Mesenchymal stem cell (in vitro differentiated cells and primary cell): ENCODE data around the gene PRR35.

Experiments used
- DNase-seq: peaks from one replicate; pipeline ENCODE4 v3.0.0-alpha.2; 2013
- H2AFZ ChIP-seq: one replicate; pipeline ENCODE4 v1.6.1; 2013; ENCODE audit warnings: low read depth, mild to moderate bottlenecking, control low read depth, inconsistent platforms, low read length, moderate library complexity
- H2AK5ac ChIP-seq: 2 replicates; pipeline ENCODE4 v1.6.1; 2013; ENCODE audit warnings: low read length, moderate library complexity, mild to moderate bottlenecking, inconsistent platforms; ENCODE audit not compliant: severe bottlenecking
- H2BK120ac ChIP-seq: one replicate; pipeline ENCODE4 v1.6.1; 2013; ENCODE audit warnings: low read depth, mild to moderate bottlenecking, inconsistent platforms, low read length, moderate library complexity
- H2BK12ac ChIP-seq, 2 experiments: one replicate each; pipeline ENCODE4 v1.6.1; 2013; ENCODE audit warnings: inconsistent platforms in 2 of 2, low read length in 2 of 2, mild to moderate bottlenecking in 2 of 2, moderate library complexity in 2 of 2, control low read depth in 1 of 2
- H2BK15ac ChIP-seq: one replicate; pipeline ENCODE4 v1.6.1; 2013; ENCODE audit warnings: mild to moderate bottlenecking, low read depth, inconsistent platforms; ENCODE audit not compliant: poor library complexity, severe bottlenecking
- H2BK5ac ChIP-seq: 2 replicates; pipeline ENCODE4 v1.6.1; 2013; ENCODE audit warnings: low read depth, mild to moderate bottlenecking, low read length, control low read depth, inconsistent platforms; ENCODE audit not compliant: poor library complexity, severe bottlenecking
- H3K14ac ChIP-seq, 2 experiments: one replicate each; pipeline ENCODE4 v1.6.1; 2013; ENCODE audit warnings: inconsistent platforms in 2 of 2, low read length in 2 of 2, control low read depth in 1 of 2, mild to moderate bottlenecking in 1 of 2, moderate library complexity in 1 of 2
- H3K18ac ChIP-seq, 2 experiments: one replicate each; pipeline ENCODE4 v1.6.1; 2013; ENCODE audit warnings: inconsistent platforms in 2 of 2, low read length in 2 of 2, control low read depth in 1 of 2, low read depth in 1 of 2, mild to moderate bottlenecking in 1 of 2
- H3K23ac ChIP-seq, 2 experiments: one replicate each; pipeline ENCODE4 v1.6.1; 2013; ENCODE audit warnings: inconsistent platforms in 2 of 2, low read length in 2 of 2, mild to moderate bottlenecking in 2 of 2, moderate library complexity in 2 of 2, control low read depth in 1 of 2
- H3K27ac ChIP-seq: 2 replicates; pipeline ENCODE4 v1.5.1; 2013; ENCODE audit warnings: mild to moderate bottlenecking, moderate library complexity, low read length, control low read depth, inconsistent platforms; ENCODE audit not compliant: poor library complexity, severe bottlenecking
- H3K27me3 ChIP-seq, 2 experiments: 2 replicates each; pipeline versions ENCODE4 v1.6.1 to v1.7.0; 2013; ENCODE audit warnings: low read length in 2 of 2, mild to moderate bottlenecking in 2 of 2, moderate library complexity in 2 of 2, control low read depth in 1 of 2, inconsistent platforms in 1 of 2; ENCODE audit not compliant: control insufficient read depth in 1 of 2, insufficient read depth in 1 of 2
- H3K36me3 ChIP-seq, 2 experiments: 2 replicates each; pipeline versions ENCODE4 v1.6.1 to v1.7.0; 2013; ENCODE audit warnings: low read length in 2 of 2, control low read depth in 1 of 2, inconsistent platforms in 1 of 2, low read depth in 1 of 2, mild to moderate bottlenecking in 1 of 2; ENCODE audit not compliant: insufficient read depth in 2 of 2, control insufficient read depth in 1 of 2
- H3K4ac ChIP-seq, 2 experiments: one replicate each; pipeline ENCODE4 v1.6.1; 2013; ENCODE audit warnings: inconsistent platforms in 2 of 2, low read length in 2 of 2, mild to moderate bottlenecking in 2 of 2, moderate library complexity in 2 of 2, control low read depth in 1 of 2, low read depth in 1 of 2
- H3K4me1 ChIP-seq: 2 replicates; pipeline ENCODE4 v1.6.1; 2013; ENCODE audit warnings: low read depth, low read length, control low read depth; ENCODE audit not compliant: control insufficient read depth, insufficient read depth
- H3K4me2 ChIP-seq: 2 replicates; pipeline ENCODE4 v1.6.1; 2013; ENCODE audit warnings: low read length, mild to moderate bottlenecking, inconsistent platforms; ENCODE audit not compliant: poor library complexity, severe bottlenecking
- H3K4me3 ChIP-seq, 2 experiments: 2 replicates each; pipeline versions ENCODE4 v1.5.1 to v1.7.0; 2013; ENCODE audit warnings: low read length in 2 of 2, mild to moderate bottlenecking in 2 of 2, control low read depth in 1 of 2, low read depth in 1 of 2; ENCODE audit not compliant: insufficient read depth in 1 of 2
- H3K79me1 ChIP-seq: replicated peaks from 2 replicates; pipeline ENCODE4 v1.6.1; 2013; ENCODE audit warnings: mild to moderate bottlenecking, control low read depth, low read length, inconsistent platforms; ENCODE audit not compliant: poor library complexity, severe bottlenecking
- H3K9ac ChIP-seq: 2 replicates; pipeline ENCODE4 v1.7.0; 2013; ENCODE audit warnings: mild to moderate bottlenecking, low read length, moderate library complexity
- H3K9me3 ChIP-seq: 2 replicates; pipeline ENCODE4 v1.7.0; 2013; ENCODE audit warnings: mild to moderate bottlenecking, low read length; ENCODE audit not compliant: control insufficient read depth
- H4K8ac ChIP-seq: one replicate; pipeline ENCODE4 v1.6.1; 2013; ENCODE audit warnings: inconsistent platforms, mild to moderate bottlenecking, low read length, moderate library complexity
- H4K91ac ChIP-seq: one replicate; pipeline ENCODE4 v1.6.1; 2013; ENCODE audit warnings: mild to moderate bottlenecking, low read length, inconsistent platforms
- WGBS: methylation state at CpG from one replicate; pipeline ENCODE4 v1.1.7; 2013; ENCODE audit warnings: mixed read lengths; 5-methylcytosine and 5-hydroxymethylcytosine counted together

Gene PRR35

GRCh38 chr16:583815-584591, 23.8 kb downstream of the PRR35 start:
- H2AK5ac ChIP-seq: no peak overlapping the region
- no peak overlapping the region for H2BK120ac ChIP-seq
- peak overlapping the region; percentile 35 for H4K91ac ChIP-seq
- H3K4me3 ChIP-seq: peak overlapping the region in 1 of 2 experiments; percentile 0
- no peak overlapping the region for H2BK5ac ChIP-seq
- H3K9me3 ChIP-seq: no peaks in the 10 kb centered on the region
- peaks cover 38% of the 10 kb centered on the region for H3K4me1 ChIP-seq
- no peak overlapping the region for H3K4ac ChIP-seq
- no peak overlapping the region for H3K18ac ChIP-seq
- no peaks in the 10 kb centered on the region for H3K27me3 ChIP-seq
- H3K9ac ChIP-seq: no peak overlapping the region
- H3K36me3 ChIP-seq: peaks cover 11 to 38% of the 10 kb centered on the region in 2 experiments
- DNase-seq: no peak
- H3K4me2 ChIP-seq: no peak overlapping the region
- H2AFZ ChIP-seq: no peak overlapping the region
- H3K27ac ChIP-seq: no peak overlapping the region
- no peak overlapping the region for H2BK12ac ChIP-seq
- WGBS: 57% methylated on average over 38 of the region's 38 CpGs
- H3K14ac ChIP-seq: no peak overlapping the region
- H2BK15ac ChIP-seq: peak overlapping the region; percentile 33
- no peak overlapping the region for H3K23ac ChIP-seq
- H3K79me1 ChIP-seq: peaks cover 13% of the 10 kb centered on the region
- H4K8ac ChIP-seq: peak overlapping the region; percentile 47

- Histone ChIP-seq H3K4me2 (no peak overlapping the region), H4K8ac (no peak overlapping the region), H3K79me1 (peaks cover 13% of the 10 kb centered on the region), H2BK12ac (peak overlapping the region in 1 of 2 experiments; percentile 30), H3K4ac (no peak overlapping the region), H3K23ac (no peak overlapping the region), H3K4me1 (peaks cover 38% of the 10 kb centered on the region), H3K27ac (no peak overlapping the region), H2AK5ac (no peak overlapping the region), H3K18ac (peak overlapping the region in 1 of 2 experiments; percentile 57), H3K27me3 (no peaks in the 10 kb centered on the region), H3K14ac (no peak overlapping the region), H2BK120ac (no peak overlapping the region), H2BK15ac (peak overlapping the region; percentile 33), H3K36me3 (peaks cover 11 to 31% of the 10 kb centered on the region in 2 experiments), H2BK5ac (no peak overlapping the region), H3K9ac (no peak overlapping the region), H3K4me3 (no peak overlapping the region), H4K91ac (no peak overlapping the region), H2AFZ (no peak overlapping the region), H3K9me3 (no peaks in the 10 kb centered on the region)
- DNase-seq: no peak
- WGBS: 68% methylated on average over 10 of the region's 10 CpGs
Observed at GRCh38 chr16:585351-585750, 25.2 kb downstream of the PRR35 start.

- Histone ChIP-seq H2BK12ac (peak overlapping the region in 1 of 2 experiments; percentile 1), H3K4me2 (no peak overlapping the region), H3K4me1 (peaks cover 45% of the 10 kb centered on the region), H4K8ac (no peak overlapping the region), H3K14ac (no peak overlapping the region), H2BK15ac (no peak overlapping the region), H3K79me1 (peaks cover 19% of the 10 kb centered on the region), H2BK5ac (no peak overlapping the region), H3K27ac (no peak overlapping the region), H3K36me3 (peaks cover 6 to 23% of the 10 kb centered on the region in 2 experiments), H2AK5ac (no peak overlapping the region), H2BK120ac (no peak overlapping the region), H3K18ac (no peak overlapping the region), H3K4me3 (no peak overlapping the region), H2AFZ (no peak overlapping the region), H3K23ac (no peak overlapping the region), H3K27me3 (no peaks in the 10 kb centered on the region), H3K9ac (peak overlapping the region; percentile 22), H3K4ac (no peak overlapping the region), H3K9me3 (no peaks in the 10 kb centered on the region), H4K91ac (no peak overlapping the region)
- DNase-seq: no peak
- WGBS: 71% methylated on average over 16 of the region's 16 CpGs
Observed at GRCh38 chr16:586047-586644, 26.0 kb downstream of the PRR35 start.
